IPS DF 4.7 (cell line): ENCODE measurements around the gene CCDC88C.

Source experiments
- DNase-seq: peaks from one replicate; pipeline ENCODE4 v3.0.0-alpha.2; 2013; ENCODE audit warnings: low spot score; ENCODE audit errors: extremely low read depth

CCDC88C gene

DNA sequence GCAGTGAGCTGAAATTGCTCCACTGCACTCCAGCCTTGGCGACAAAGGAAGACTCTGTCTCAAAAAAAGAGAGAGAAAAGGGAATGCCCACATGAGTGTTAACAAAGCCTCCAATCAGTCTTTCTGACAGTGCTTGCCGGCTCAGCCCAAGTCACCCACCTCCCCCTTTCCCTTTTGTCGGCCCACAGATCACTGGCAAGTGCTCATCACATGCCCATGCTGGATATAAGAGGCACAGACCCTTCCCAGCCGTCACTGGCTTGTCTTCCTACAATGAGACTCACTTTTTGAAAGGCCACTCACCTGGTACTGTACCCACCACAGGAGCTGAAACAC lies 70.8 kb downstream of the CCDC88C start:
- DNase-seq, result no peak

DNA sequence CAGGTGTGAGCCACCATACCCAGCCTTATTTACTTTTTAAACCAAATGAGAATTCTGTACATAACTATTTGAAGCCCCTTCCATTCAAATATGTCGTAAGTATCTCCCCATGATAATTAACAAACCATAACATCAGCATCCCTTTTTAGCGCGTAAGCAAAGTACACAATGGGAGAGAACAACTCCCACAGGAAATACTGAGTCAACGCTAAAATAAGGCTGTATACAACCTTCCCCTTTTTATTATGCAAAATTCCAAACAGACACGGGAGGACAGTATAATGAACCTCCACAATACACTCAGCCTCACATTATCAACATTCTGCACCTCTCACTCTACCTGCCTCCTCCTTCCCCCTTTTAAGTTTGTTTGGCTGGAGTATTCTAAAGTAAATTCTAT lies 73.5 kb downstream of the CCDC88C start:
- no peak for DNase-seq

GRCh38 chr14:91343051-91343450 lies 74.6 kb downstream of the CCDC88C start:
- DNase-seq, result no peak

GRCh38 chr14:91342206-91342760 lies 75.3 kb downstream of the CCDC88C start:
- DNase-seq, result no peak

DNA sequence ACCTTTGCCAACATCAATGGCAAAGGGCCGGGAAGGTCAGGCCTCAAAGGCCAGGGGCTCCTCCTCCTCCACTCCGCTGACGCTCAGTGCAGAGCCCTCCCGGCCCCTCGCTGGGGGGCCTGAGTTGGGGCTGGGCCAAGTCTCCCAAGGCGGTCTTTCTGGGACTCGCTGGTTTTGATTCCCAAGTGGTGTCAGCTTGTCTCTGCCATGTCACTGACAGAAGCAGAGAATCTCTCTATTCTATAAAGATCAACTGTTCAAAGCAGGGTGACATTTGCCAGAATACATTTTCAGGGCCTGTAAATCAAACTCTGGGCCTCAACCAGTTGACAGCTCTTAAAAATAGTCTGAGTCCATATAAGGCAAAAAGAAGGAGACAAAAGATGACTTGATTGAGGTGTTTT lies 75.9 kb downstream of the CCDC88C start:
- no peak for DNase-seq

DNA sequence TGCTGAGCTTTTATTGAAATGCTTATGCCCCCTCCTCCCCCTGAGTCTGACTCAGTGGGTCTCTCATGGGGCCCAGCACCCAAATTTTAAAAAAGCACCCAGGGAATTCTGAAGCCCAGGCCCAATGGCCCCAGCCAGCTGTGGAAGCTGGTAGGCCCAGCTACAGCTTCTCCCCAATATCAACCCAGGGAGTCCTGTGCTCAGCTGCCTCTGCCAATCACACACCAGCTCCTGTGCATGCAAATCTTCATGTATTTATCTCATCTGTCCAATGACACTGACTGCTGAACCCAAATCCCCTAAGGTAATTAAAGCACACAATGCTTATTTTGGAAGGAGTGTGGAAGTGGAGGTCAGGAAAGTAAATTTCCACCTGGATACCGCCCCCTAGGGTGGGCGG lies 76.3 kb downstream of the CCDC88C start:
- no peak for DNase-seq

GRCh38 chr14:91339671-91340369 lies 77.8 kb downstream of the CCDC88C start:
- no peak for DNase-seq

GRCh38 chr14:91339076-91339475 lies 78.5 kb downstream of the CCDC88C start:
- DNase-seq, result no peak

- no peak for DNase-seq
Observed at GRCh38 chr14:91338379-91338778, 79.2 kb downstream of the CCDC88C start.

DNA sequence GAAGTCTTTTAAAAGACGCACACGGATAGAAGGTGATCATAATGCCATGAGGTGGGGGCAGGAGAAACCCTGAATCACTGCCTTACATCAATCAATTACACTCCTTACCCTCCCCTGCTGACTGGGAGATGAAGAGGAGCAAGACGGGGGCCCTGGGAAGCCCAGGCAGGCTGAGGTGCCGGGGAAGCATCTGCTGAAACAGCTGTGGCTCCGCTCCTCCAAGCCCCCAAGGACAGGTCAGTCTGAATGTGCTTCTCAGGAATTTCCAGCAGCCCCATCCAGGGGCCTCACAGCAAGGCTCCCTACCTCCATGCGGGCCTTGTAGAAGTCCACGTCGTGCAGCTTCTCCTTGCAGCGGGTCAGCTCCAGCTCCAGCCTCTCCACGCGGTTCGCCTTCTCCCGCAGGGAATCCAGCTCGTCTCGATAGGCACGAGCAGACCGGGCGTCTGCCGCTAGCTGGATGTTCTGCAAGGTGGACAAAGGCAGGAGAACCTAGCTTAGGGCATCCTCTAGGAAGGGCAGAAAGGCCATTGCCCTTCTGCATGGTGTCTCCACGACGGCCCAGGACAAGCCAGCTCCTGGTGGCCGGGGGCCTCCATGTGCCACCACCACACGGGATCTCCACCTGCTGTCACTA lies 79.8 kb downstream of the CCDC88C start:
- DNase-seq, result no peak

- no peak for DNase-seq
Observed at GRCh38 chr14:91336093-91336450, 81.5 kb downstream of the CCDC88C start.

DNA sequence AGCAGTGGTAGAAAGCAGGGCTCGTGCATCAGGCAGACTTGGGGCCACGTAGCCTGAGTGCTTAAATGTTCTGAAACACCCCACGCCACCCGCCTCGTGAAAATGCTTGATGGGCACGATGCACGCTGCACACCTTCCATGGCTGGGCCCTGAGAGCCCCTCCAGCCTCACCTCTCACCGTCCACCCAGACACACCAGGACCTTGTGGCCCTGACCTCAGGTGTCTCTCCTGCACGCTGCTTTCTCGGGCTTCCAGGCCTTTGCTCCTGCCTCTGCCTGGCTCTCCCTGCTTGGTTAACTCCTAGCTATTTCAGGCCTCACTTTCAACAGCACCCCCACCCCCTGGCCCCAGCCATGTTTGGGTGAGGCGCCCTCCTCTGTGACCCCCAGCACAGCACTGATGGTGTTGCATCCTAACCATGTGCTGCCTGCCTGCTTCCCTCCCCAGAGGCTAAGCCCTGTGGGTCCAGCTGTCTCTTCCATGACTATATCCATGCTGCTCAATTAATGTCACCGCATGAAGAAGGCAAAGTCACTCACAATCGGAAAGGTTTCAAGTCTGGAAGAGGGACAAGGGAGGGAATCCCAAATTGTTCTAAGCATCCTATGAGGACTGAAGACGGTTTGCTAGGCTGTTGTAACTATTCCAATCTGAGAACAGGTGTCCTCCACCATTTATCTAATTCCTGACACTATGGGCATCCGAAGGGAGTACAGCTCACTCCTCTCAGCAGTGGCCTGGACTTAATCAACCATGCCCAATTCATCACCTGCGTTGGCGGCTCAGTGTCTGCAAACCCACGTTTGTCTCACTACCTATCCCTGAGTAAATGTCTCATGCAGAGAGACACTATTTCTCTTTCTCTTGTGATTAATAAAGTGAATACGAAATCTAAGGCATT lies 82.2 kb downstream of the CCDC88C start:
- DNase-seq, result no peak

DNA sequence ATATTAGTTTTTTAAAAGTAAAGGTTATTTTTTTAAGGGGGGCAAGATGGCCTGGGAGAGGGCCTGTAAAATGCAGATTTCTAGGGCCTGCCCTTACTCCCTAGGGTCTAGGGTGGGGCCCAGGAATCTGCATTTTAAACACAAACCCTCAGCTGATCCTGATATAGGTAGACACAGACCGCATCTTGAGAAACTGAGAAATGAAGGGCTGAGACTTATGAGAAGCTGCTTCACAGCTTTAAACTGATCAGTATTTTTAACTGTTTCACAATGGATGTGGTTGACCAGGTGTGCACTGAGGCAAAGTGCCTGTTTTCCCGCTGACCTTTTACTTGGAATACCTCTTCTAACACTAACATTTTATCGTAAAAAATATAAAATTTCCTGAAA lies 84.0 kb downstream of the CCDC88C start:
- DNase-seq, result no peak

DNA sequence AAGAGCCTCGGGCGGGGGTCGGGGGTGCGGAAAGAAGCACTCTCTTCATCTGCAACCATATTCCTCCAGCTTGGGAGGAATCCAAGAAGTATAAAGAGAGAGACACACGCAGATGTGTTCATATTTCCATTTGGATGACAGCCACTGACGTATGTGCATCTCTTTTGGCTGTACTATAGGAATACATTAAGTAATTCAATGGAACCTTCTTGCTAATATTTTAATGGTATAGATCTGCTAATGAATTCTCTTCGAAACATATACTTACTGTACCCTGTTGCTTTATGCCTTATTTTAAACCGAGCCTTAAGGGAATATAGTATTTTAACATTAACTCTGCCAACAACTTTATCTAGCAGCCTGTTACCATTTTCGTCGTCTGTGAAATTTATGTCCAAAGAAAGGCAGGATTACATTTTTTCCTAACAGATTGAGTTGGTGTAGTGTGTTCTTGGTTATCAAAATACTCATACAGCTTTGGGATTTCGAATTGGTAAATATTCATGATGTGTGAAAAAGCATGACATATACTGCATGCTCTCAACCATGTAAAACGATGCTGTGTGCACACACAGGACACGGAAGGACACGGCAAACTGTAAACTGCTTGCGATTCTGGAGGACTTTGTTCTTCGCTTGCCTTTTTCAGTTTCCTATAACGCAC lies 84.5 kb downstream of the CCDC88C start:
- no peak for DNase-seq

GRCh38 chr14:91332171-91332985 lies 85.2 kb downstream of the CCDC88C start:
- DNase-seq, result no peak

GRCh38 chr14:91331721-91332120 lies 85.9 kb downstream of the CCDC88C start:
- DNase-seq, result no peak

DNA sequence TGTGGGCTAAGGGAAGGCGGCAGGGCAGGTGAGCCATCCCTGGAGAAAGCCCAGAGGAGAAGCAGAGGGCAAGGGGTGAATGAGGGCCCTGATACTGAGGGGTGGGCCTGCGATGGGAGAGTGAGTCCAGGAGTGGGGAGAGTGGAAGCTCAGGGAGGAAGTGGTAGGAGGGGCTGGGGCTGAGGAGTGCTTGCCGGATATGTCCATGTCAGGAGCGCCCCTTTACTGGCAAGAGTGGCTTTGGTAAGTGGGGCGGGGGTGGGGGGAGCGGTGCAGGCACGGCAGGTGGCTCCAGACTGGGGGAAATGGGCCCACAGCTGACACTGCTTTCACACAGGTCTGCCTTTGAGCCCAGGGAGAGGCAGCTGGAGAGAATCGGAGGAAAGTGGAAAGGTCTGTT lies 86.8 kb downstream of the CCDC88C start:
- DNase-seq, result no peak

GRCh38 chr14:91330096-91330696 lies 87.4 kb downstream of the CCDC88C start:
- DNase-seq, result no peak

GRCh38 chr14:91329486-91330014 lies 88.1 kb downstream of the CCDC88C start:
- DNase-seq, result no peak
